Osteoblast (primary cell): ENCODE data around the gene PRPF6. TPM values are rescaled to one million over a fixed set of nuclear protein-coding genes. Genes with fewer than 3 reads are reported as not detected.

ENCODE experiments used
- DNase-seq: peaks from one replicate; pipeline ENCODE4 v3.0.0; 2011; ENCODE audit warnings: low spot score, mixed read lengths; ENCODE audit not compliant: insufficient read length; ENCODE audit errors: missing footprints
- H2AFZ ChIP-seq: 2 replicates; pipeline ENCODE4 v1.6.0; 2011; ENCODE audit warnings: mild to moderate bottlenecking, low read length
- H3K27ac ChIP-seq: 2 replicates; pipeline ENCODE4 v1.5.1; 2011; ENCODE audit warnings: mild to moderate bottlenecking, low read depth, low read length, moderate library complexity
- H3K27me3 ChIP-seq: 2 replicates; pipeline ENCODE4 v1.6.0; 2012; ENCODE audit warnings: mild to moderate bottlenecking, control low read depth, inconsistent platforms, low read length, moderate library complexity; ENCODE audit not compliant: insufficient read depth
- H3K36me3 ChIP-seq: 2 replicates; pipeline ENCODE4 v1.5.1; 2011; ENCODE audit warnings: mild to moderate bottlenecking, low read length, control low read depth, moderate library complexity; ENCODE audit not compliant: insufficient read depth
- H3K4me1 ChIP-seq: 2 replicates; pipeline ENCODE4 v1.5.1; 2011; ENCODE audit warnings: mild to moderate bottlenecking, low read length, control low read depth, moderate library complexity; ENCODE audit not compliant: insufficient read depth
- H3K4me2 ChIP-seq: 2 replicates; pipeline ENCODE4 v1.6.0; 2011; ENCODE audit warnings: mild to moderate bottlenecking, low read length; ENCODE audit not compliant: insufficient read depth
- H3K4me3 ChIP-seq: fragments of 200-600 bp; sonication (generic); 3 replicates; pipeline ENCODE4 v1.5.1; 2012; ENCODE audit warnings: mild to moderate bottlenecking, low read length, inconsistent platforms; ENCODE audit not compliant: insufficient read depth
- H3K79me2 ChIP-seq: 2 replicates; pipeline ENCODE4 v1.6.0; 2012; ENCODE audit warnings: mild to moderate bottlenecking, low read length, control low read depth, inconsistent platforms; ENCODE audit not compliant: insufficient read depth
- H3K9me3 ChIP-seq: 2 replicates; pipeline ENCODE4 v1.5.1; 2011; ENCODE audit warnings: low read depth, low read length, control low read depth
- H4K20me1 ChIP-seq: 2 replicates; pipeline ENCODE4 v1.6.0; 2012; ENCODE audit warnings: mild to moderate bottlenecking, low read length, control low read depth; ENCODE audit not compliant: insufficient read depth
- total RNA-seq: library from RNA; depleted of rRNA; stranded (reverse); fragments of >200 nt; gene quantifications from 2 replicates; pipeline ENCODE4 v1.2.3, GENCODE V29; 2012
- TF ChIP-seq, protein P1 (sequence below): IDR thresholded peaks from 2 replicates; pipeline ENCODE4 v1.5.1; 2011; ENCODE audit warnings: mild to moderate bottlenecking, low read depth, low read length, moderate library complexity; ENCODE audit errors: extremely low read depth

Gene PRPF6
- total RNA-seq, 1 donor: 56.1 TPM

GRCh38 chr20:64055893-64056638, 75.1 kb downstream of the PRPF6 start:
- Histone ChIP-seq H4K20me1 (peaks cover 3% of the 10 kb centered on the region), H3K4me3 (no peak overlapping the region), H3K27ac (no peak overlapping the region), H2AFZ (no peak overlapping the region), H3K36me3 (no peaks in the 10 kb centered on the region), H3K27me3 (no peaks in the 10 kb centered on the region), H3K79me2 (no peaks in the 10 kb centered on the region), H3K4me1 (peaks cover 27% of the 10 kb centered on the region), H3K9me3 (no peaks in the 10 kb centered on the region), H3K4me2 (no peak overlapping the region)
- no peak for DNase-seq
- TF ChIP-seq, protein P1, sequence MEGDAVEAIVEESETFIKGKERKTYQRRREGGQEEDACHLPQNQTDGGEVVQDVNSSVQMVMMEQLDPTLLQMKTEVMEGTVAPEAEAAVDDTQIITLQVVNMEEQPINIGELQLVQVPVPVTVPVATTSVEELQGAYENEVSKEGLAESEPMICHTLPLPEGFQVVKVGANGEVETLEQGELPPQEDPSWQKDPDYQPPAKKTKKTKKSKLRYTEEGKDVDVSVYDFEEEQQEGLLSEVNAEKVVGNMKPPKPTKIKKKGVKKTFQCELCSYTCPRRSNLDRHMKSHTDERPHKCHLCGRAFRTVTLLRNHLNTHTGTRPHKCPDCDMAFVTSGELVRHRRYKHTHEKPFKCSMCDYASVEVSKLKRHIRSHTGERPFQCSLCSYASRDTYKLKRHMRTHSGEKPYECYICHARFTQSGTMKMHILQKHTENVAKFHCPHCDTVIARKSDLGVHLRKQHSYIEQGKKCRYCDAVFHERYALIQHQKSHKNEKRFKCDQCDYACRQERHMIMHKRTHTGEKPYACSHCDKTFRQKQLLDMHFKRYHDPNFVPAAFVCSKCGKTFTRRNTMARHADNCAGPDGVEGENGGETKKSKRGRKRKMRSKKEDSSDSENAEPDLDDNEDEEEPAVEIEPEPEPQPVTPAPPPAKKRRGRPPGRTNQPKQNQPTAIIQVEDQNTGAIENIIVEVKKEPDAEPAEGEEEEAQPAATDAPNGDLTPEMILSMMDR: no peak

GRCh38 chr20:64056639-64056888, 75.6 kb downstream of the PRPF6 start:
- Histone ChIP-seq H3K27ac (no peak overlapping the region), H2AFZ (no peak overlapping the region), H4K20me1 (peaks cover 3% of the 10 kb centered on the region), H3K27me3 (no peaks in the 10 kb centered on the region), H3K4me1 (peaks cover 27% of the 10 kb centered on the region), H3K36me3 (no peaks in the 10 kb centered on the region), H3K9me3 (no peaks in the 10 kb centered on the region), H3K4me2 (no peak overlapping the region), H3K79me2 (no peaks in the 10 kb centered on the region), H3K4me3 (no peak overlapping the region)
- DNase-seq: no peak
- TF ChIP-seq, protein P1: no peak

GRCh38 chr20:64056889-64057627, 76.1 kb downstream of the PRPF6 start:
- H2AFZ ChIP-seq: no peak overlapping the region
- H3K4me2 ChIP-seq: no peak overlapping the region
- no peak for DNase-seq
- TF ChIP-seq, protein P1: no peak
- no peaks in the 10 kb centered on the region for H3K79me2 ChIP-seq
- no peak overlapping the region for H3K4me3 ChIP-seq
- H3K36me3 ChIP-seq: no peaks in the 10 kb centered on the region
- H3K27ac ChIP-seq: no peak overlapping the region
- H3K27me3 ChIP-seq: no peaks in the 10 kb centered on the region
- peaks cover 3% of the 10 kb centered on the region for H4K20me1 ChIP-seq
- no peaks in the 10 kb centered on the region for H3K9me3 ChIP-seq
- H3K4me1 ChIP-seq: peaks cover 27% of the 10 kb centered on the region

- peaks cover 3% of the 10 kb centered on the region for H4K20me1 ChIP-seq
- H3K9me3 ChIP-seq: no peaks in the 10 kb centered on the region
- no peaks in the 10 kb centered on the region for H3K36me3 ChIP-seq
- H3K4me1 ChIP-seq: peaks cover 32% of the 10 kb centered on the region
- H2AFZ ChIP-seq: no peak overlapping the region
- H3K27me3 ChIP-seq: no peaks in the 10 kb centered on the region
- TF ChIP-seq, protein P1: peak; percentile 83
- peak overlapping the region; percentile 50 for H3K4me2 ChIP-seq
- peak; percentile 99 for DNase-seq
- no peaks in the 10 kb centered on the region for H3K79me2 ChIP-seq
- no peak overlapping the region for H3K27ac ChIP-seq
- peak overlapping the region; percentile 22 for H3K4me3 ChIP-seq
These were observed 76.9 kb downstream of the PRPF6 start for GRCh38 chr20:64057628-64058498.
